HCT116 (cell line): ENCODE data around the gene CGNL1. TPM values are rescaled to one million over a fixed set of nuclear protein-coding genes. Genes with fewer than 3 reads are reported as not detected.

Experiments used
- ATAC-seq: fragments of 200-7000 bp; cut with Tn5 transposase; 2 replicates; pipeline ENCODE4 v1.9.1; 2020; ENCODE audit warnings: mild to moderate bottlenecking, moderate library complexity
- BruUV-seq: library from RNA; stranded (reverse); fragments of 400-500 nt; replicated peaks from 2 replicates; lab custom pipeline; 2021; lab: Mats Ljungman, UMichigan
- CTCF ChIA-PET: fragments of 300-600 bp; sonication (Branson Sonifier 250); formaldehyde crosslinking; loops from one replicate; lab custom pipeline; 2021; ENCODE audit warnings: antibody characterized with exemption; lab: Charles Lee
- POLR2A ChIA-PET: fragments of 300-600, 350-600 bp; sonication (Branson Sonifier 250); formaldehyde crosslinking; loops from one replicate; lab custom pipeline; 2021; ENCODE audit warnings: antibody characterized with exemption; lab: Charles Lee
- RAD21 ChIA-PET, 2 experiments: fragments of 300-600 bp; sonication (Branson Sonifier 250); formaldehyde crosslinking; loops; one replicate each; lab custom pipeline; 2023; ENCODE audit warnings: low total read pairs in 2 of 2; ENCODE audit not compliant: uncharacterized antibody in 2 of 2, unreplicated experiment in 2 of 2, low non-redundant PET in 1 of 2; lab: Charles Lee
- DNase-seq: peaks from one replicate; pipeline ENCODE4 v3.0.0-alpha.2; 2010; ENCODE audit warnings: low read depth, low spot score
- H2AFZ ChIP-seq: fragments of 200-600 bp; shearing (Covaris generic), sonication (generic); 2 replicates; pipeline ENCODE4 v1.6.1; 2017; ENCODE audit warnings: low read depth, mixed run types, mixed read lengths, antibody characterized with exemption, low read length; ENCODE audit not compliant: poor library complexity, severe bottlenecking
- H3K27ac ChIP-seq: 2 replicates; pipeline ENCODE4 v1.5.1; 2012; ENCODE audit warnings: low read depth, low read length
- H3K27me3 ChIP-seq: fragments of 200-600 bp; sonication (generic); 2 replicates; pipeline ENCODE4 v1.6.1; 2016; ENCODE audit warnings: mixed run types, low read length, mixed read lengths; ENCODE audit not compliant: insufficient read depth
- H3K36me3 ChIP-seq, 2 experiments: fragments of 200-500 bp in 1 of 2; fragments of 200-600 bp in 1 of 2; sonication (Bioruptor generic) in 1 of 2; sonication (generic) in 1 of 2; 2 replicates each; pipeline versions ENCODE4 v1.5.1 to v1.6.1; 2014 to 2016; ENCODE audit warnings: low read length in 2 of 2, inconsistent platforms in 1 of 2, mixed read lengths in 1 of 2, mixed run types in 1 of 2; ENCODE audit not compliant: insufficient read depth in 2 of 2, control insufficient read depth in 1 of 2
- H3K4me1 ChIP-seq, 2 experiments: fragments of 200-600 bp in 1 of 2; sonication (generic) in 1 of 2; 2 replicates each; pipeline versions ENCODE4 v1.5.1 to v1.6.1; 2012 to 2017; ENCODE audit warnings: low read length in 2 of 2, inconsistent platforms in 1 of 2, mild to moderate bottlenecking in 1 of 2, mixed read lengths in 1 of 2, mixed run types in 1 of 2, moderate library complexity in 1 of 2; ENCODE audit not compliant: insufficient read depth in 2 of 2, control insufficient read depth in 1 of 2
- H3K4me2 ChIP-seq: fragments of 200-600 bp; sonication (generic); 2 replicates; pipeline ENCODE4 v1.6.1; 2017; ENCODE audit warnings: mixed run types, low read length, mixed read lengths
- H3K4me3 ChIP-seq, 2 experiments: fragments of 200-600 bp in 1 of 2; sonication (generic) in 1 of 2; replicated peaks in 1 of 2; 2 replicates each; pipeline ENCODE4 v1.5.1; 2011 to 2016; ENCODE audit warnings: low read length in 2 of 2, control low read depth in 1 of 2, low read depth in 1 of 2, mild to moderate bottlenecking in 1 of 2, mixed read lengths in 1 of 2, mixed run types in 1 of 2
- H3K79me2 ChIP-seq: fragments of 200-600 bp; sonication (generic); 2 replicates; pipeline ENCODE4 v1.6.1; 2017; ENCODE audit warnings: mild to moderate bottlenecking, mixed run types, low read length, moderate library complexity, mixed read lengths; ENCODE audit not compliant: insufficient read depth
- H3K9ac ChIP-seq: fragments of 200-600 bp; sonication (generic); 2 replicates; pipeline ENCODE4 v1.6.1; 2016; ENCODE audit warnings: low read length, mixed read lengths
- H3K9me2 ChIP-seq: fragments of 200-600 bp; sonication (generic), shearing (Covaris generic); 2 replicates; pipeline ENCODE4 v1.6.1; 2017; ENCODE audit warnings: mixed run types, mild to moderate bottlenecking, moderate library complexity; ENCODE audit not compliant: insufficient read depth
- H3K9me3 ChIP-seq, 2 experiments: fragments of 200-500 bp in 1 of 2; fragments of 200-600 bp in 1 of 2; sonication (Bioruptor generic) in 1 of 2; sonication (generic) in 1 of 2; 2 replicates each; pipeline ENCODE4 v1.6.1; 2014 to 2017; ENCODE audit warnings: low read length in 2 of 2, mixed read lengths in 2 of 2, inconsistent platforms in 1 of 2, low read depth in 1 of 2, mild to moderate bottlenecking in 1 of 2, mixed run types in 1 of 2, moderate library complexity in 1 of 2; ENCODE audit not compliant: control insufficient read depth in 1 of 2, insufficient read depth in 1 of 2
- H4K20me1 ChIP-seq: fragments of 200-600 bp; sonication (generic), shearing (Covaris generic); 2 replicates; pipeline ENCODE4 v1.6.1; 2017; ENCODE audit warnings: mixed run types, mild to moderate bottlenecking, moderate library complexity; ENCODE audit not compliant: insufficient read depth
- CEBPB ChIP-seq: IDR thresholded peaks from 2 replicates; pipeline ENCODE4 v1.6.1; 2012; ENCODE audit warnings: low read depth
- ELF1 ChIP-seq: IDR thresholded peaks from 2 replicates; pipeline ENCODE4 v1.6.1; 2012; ENCODE audit warnings: low read depth, borderline replicate concordance
- EZH2 ChIP-seq: fragments of 200-600 bp; sonication (generic); IDR thresholded peaks from 2 replicates; pipeline ENCODE4 v1.6.1; 2017; ENCODE audit warnings: antibody characterized with exemption, mixed run types
- FOSL1 ChIP-seq: IDR thresholded peaks from 2 replicates; pipeline ENCODE4 v1.6.1; 2012; ENCODE audit warnings: low read depth
- JUND ChIP-seq: IDR thresholded peaks from 2 replicates; pipeline ENCODE4 v1.6.1; 2012
- POLR2A ChIP-seq: IDR thresholded peaks from 2 replicates; pipeline ENCODE4 v1.7.0; 2011; ENCODE audit warnings: borderline replicate concordance; ENCODE audit not compliant: insufficient read depth, insufficient read length; ENCODE audit errors: extremely low read depth
- POLR2AphosphoS5 ChIP-seq: IDR thresholded peaks from 2 replicates; pipeline ENCODE4 v1.6.1; 2011; ENCODE audit warnings: mild to moderate bottlenecking, low read depth, low read length, moderate library complexity
- SIN3A ChIP-seq: IDR thresholded peaks from 2 replicates; pipeline ENCODE4 v1.6.1; 2012; ENCODE audit warnings: low read depth
- SP1 ChIP-seq: IDR thresholded peaks from 2 replicates; pipeline ENCODE4 v1.6.1; 2012; ENCODE audit warnings: low read depth
- SRF ChIP-seq: IDR thresholded peaks from 2 replicates; pipeline ENCODE4 v1.6.1; 2012; ENCODE audit warnings: low read depth
- YY1 ChIP-seq: IDR thresholded peaks from 2 replicates; pipeline ENCODE4 v1.6.1; 2011; ENCODE audit warnings: low read length, low read depth, moderate library complexity, mild to moderate bottlenecking; ENCODE audit not compliant: insufficient replicate concordance; ENCODE audit errors: extremely low read depth
- ZNF274 ChIP-seq: fragments of 200-500 bp; sonication (Bioruptor generic); IDR thresholded peaks from 2 replicates; pipeline ENCODE4 v1.6.1; 2014; ENCODE audit warnings: mild to moderate bottlenecking, low read depth, low read length, inconsistent platforms
- intact Hi-C: fragments of 100-400 bp; cut with micrococcal nuclease; formaldehyde crosslinking; loops from 2 replicates; pipeline ENCODE4 v1.10.0; 2022
- total RNA-seq: library from RNA; stranded (reverse); gene quantifications from one replicate; pipeline ENCODE4 v1.2.1, GENCODE V29; 2021; ENCODE audit not compliant: unreplicated experiment
- TF ChIP-seq, protein P1 (sequence below), 3 experiments: fragments of 200-600 bp in 1 of 3; sonication (generic) in 1 of 3; IDR thresholded peaks in 2 of 3; conservative IDR thresholded peaks in 1 of 3; 2 replicates each; pipeline ENCODE4 v1.5.1; 2012 to 2017; ENCODE audit warnings: low read depth in 2 of 3, low read length in 2 of 3, antibody characterized with exemption in 1 of 3, borderline replicate concordance in 1 of 3, control low read depth in 1 of 3, mild to moderate bottlenecking in 1 of 3, mixed read lengths in 1 of 3, mixed run types in 1 of 3, moderate library complexity in 1 of 3; ENCODE audit not compliant: insufficient read depth in 1 of 3
- TF ChIP-seq, protein P2 (sequence below): IDR thresholded peaks from 2 replicates; pipeline ENCODE4 v1.6.1; 2012
- TF ChIP-seq, protein P3 (sequence below): IDR thresholded peaks from 2 replicates; pipeline ENCODE4 v1.6.1; 2011; ENCODE audit warnings: mild to moderate bottlenecking, low read length, moderate library complexity; ENCODE audit not compliant: insufficient replicate concordance; ENCODE audit errors: extremely low read depth
- TF ChIP-seq, protein P4 (sequence below): IDR thresholded peaks from 2 replicates; pipeline ENCODE4 v1.6.1; 2012; ENCODE audit warnings: low read depth

Gene CGNL1
- total RNA-seq, 1 experiment from 2014 or later = 2.2 TPM

DNA sequence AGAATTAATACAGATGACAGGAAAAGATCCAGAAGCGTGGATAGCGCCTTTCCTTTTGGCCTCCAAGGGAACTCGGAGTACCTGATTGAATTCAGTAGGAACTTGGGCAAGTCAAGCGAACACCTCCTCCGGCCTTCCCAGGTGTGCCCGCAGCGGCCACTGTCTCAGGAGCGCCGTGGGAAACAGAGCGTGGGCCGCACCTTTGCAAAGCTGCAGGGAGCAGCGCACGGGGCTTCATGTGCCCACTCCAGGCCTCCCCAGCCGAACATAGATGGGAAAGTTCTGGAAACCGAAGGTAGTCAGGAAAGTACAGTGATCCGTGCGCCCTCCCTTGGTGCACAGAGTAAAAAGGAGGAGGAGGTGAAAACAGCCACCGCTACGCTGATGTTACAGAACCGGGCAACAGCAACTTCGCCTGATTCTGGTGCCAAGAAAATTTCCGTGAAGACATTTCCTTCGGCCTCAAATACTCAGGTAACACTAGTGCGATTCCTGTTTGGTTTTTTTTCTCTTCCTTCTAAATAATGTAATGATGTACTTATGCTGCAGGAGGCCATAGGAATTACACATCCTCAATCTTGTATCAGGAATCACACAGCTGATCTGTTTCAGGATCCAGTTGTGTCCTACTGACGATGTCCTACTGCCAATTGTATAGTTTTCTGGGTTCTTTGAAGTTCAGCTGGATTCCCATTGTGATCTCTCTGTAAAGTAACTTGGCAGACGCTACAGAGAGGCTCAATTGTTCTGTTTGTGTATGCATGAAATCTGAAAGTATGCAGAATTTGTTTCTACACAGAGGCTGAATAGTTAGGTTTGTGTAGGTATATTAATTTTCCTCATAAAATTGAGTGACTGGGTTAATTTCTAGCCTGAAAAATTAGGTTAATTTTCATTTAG is 63.1 kb downstream of the CGNL1 start (continued):
- TF ChIP-seq, protein P1, sequence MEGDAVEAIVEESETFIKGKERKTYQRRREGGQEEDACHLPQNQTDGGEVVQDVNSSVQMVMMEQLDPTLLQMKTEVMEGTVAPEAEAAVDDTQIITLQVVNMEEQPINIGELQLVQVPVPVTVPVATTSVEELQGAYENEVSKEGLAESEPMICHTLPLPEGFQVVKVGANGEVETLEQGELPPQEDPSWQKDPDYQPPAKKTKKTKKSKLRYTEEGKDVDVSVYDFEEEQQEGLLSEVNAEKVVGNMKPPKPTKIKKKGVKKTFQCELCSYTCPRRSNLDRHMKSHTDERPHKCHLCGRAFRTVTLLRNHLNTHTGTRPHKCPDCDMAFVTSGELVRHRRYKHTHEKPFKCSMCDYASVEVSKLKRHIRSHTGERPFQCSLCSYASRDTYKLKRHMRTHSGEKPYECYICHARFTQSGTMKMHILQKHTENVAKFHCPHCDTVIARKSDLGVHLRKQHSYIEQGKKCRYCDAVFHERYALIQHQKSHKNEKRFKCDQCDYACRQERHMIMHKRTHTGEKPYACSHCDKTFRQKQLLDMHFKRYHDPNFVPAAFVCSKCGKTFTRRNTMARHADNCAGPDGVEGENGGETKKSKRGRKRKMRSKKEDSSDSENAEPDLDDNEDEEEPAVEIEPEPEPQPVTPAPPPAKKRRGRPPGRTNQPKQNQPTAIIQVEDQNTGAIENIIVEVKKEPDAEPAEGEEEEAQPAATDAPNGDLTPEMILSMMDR (IDR thresholded peaks at IDR 0.05 in 2 of 3, conservative IDR thresholded peaks at IDR 0.05 in 1 of 3; ENCODE audit: borderline replicate concordance in 1 of 3, insufficient read depth in 1 of 3, low read depth in 2 of 3, low read length in 2 of 3) = no peak
- no peak for TF ChIP-seq SP1
- no peak for TF ChIP-seq SIN3A
- TF ChIP-seq EZH2 = no peak
- TF ChIP-seq, protein P2, sequence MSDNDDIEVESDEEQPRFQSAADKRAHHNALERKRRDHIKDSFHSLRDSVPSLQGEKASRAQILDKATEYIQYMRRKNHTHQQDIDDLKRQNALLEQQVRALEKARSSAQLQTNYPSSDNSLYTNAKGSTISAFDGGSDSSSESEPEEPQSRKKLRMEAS = no peak
- TF ChIP-seq CEBPB = no peak
- TF ChIP-seq ELF1 = no peak
- TF ChIP-seq SRF = no peak
- TF ChIP-seq POLR2A = no peak

DNA sequence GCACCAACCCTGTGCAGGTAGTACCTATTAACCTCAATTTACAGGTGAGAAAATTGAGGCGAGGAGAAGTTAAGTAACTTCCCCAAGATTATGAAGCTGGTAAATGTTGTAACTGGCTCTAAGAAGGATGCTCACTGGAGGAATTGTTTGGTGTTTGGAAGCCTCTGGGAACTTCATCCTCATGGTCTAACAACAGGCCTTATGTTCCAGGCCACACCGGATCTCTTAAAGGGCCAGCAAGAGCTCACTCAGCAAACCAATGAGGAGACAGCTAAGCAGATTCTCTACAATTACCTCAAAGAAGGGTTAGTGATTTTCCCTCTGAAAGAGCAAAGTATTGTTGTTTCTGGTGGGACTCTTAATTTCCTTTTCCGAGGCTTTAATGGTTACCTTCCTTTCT is 63.9 kb downstream of the CGNL1 start:
- Histone ChIP-seq H3K27ac (no peak overlapping the region), H3K9me2 (no peaks in the 10 kb centered on the region), H2AFZ (no peak overlapping the region), H3K9me3 (no peaks in the 10 kb centered on the region), H3K36me3 (no peaks in the 10 kb centered on the region), H4K20me1 (no peaks in the 10 kb centered on the region), H3K27me3 (no peaks in the 10 kb centered on the region), H3K79me2 (no peaks in the 10 kb centered on the region), H3K4me3 (no peak overlapping the region), H3K4me2 (no peak overlapping the region), H3K9ac (no peak overlapping the region), H3K4me1 (peaks cover 4% of the 10 kb centered on the region in 2 experiments; a peak in 3 of 4 replicates)
- no TSS peak for BruUV-seq
- ChIA-PET POLR2A (no interaction called here), CTCF (no interaction called here), RAD21 (no interaction called here)
- DNase-seq (no peak), ATAC-seq (no peak)
- TF ChIP-seq ZNF274 = no peak
- TF ChIP-seq FOSL1 = no peak
- TF ChIP-seq ELF1 = no peak
- TF ChIP-seq, protein P3, sequence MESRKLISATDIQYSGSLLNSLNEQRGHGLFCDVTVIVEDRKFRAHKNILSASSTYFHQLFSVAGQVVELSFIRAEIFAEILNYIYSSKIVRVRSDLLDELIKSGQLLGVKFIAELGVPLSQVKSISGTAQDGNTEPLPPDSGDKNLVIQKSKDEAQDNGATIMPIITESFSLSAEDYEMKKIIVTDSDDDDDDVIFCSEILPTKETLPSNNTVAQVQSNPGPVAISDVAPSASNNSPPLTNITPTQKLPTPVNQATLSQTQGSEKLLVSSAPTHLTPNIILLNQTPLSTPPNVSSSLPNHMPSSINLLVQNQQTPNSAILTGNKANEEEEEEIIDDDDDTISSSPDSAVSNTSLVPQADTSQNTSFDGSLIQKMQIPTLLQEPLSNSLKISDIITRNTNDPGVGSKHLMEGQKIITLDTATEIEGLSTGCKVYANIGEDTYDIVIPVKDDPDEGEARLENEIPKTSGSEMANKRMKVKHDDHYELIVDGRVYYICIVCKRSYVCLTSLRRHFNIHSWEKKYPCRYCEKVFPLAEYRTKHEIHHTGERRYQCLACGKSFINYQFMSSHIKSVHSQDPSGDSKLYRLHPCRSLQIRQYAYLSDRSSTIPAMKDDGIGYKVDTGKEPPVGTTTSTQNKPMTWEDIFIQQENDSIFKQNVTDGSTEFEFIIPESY = no peak
- TF ChIP-seq SP1 = no peak
- TF ChIP-seq, protein P4, sequence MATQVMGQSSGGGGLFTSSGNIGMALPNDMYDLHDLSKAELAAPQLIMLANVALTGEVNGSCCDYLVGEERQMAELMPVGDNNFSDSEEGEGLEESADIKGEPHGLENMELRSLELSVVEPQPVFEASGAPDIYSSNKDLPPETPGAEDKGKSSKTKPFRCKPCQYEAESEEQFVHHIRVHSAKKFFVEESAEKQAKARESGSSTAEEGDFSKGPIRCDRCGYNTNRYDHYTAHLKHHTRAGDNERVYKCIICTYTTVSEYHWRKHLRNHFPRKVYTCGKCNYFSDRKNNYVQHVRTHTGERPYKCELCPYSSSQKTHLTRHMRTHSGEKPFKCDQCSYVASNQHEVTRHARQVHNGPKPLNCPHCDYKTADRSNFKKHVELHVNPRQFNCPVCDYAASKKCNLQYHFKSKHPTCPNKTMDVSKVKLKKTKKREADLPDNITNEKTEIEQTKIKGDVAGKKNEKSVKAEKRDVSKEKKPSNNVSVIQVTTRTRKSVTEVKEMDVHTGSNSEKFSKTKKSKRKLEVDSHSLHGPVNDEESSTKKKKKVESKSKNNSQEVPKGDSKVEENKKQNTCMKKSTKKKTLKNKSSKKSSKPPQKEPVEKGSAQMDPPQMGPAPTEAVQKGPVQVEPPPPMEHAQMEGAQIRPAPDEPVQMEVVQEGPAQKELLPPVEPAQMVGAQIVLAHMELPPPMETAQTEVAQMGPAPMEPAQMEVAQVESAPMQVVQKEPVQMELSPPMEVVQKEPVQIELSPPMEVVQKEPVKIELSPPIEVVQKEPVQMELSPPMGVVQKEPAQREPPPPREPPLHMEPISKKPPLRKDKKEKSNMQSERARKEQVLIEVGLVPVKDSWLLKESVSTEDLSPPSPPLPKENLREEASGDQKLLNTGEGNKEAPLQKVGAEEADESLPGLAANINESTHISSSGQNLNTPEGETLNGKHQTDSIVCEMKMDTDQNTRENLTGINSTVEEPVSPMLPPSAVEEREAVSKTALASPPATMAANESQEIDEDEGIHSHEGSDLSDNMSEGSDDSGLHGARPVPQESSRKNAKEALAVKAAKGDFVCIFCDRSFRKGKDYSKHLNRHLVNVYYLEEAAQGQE = no peak
- TF ChIP-seq POLR2AphosphoS5 = no peak
- TF ChIP-seq JUND = no peak
- no peak for TF ChIP-seq YY1
- intact Hi-C loops = no loop called here
